ENCODE data around the gene PLCB2.

The PLCB2 gene

GRCh38 chr15:40335938-40336743 is 28.4 kb upstream of the PLCB2 start:
- TF ChIP-seq ZNF274 (IDR thresholded peaks at IDR 0.05; ENCODE audit: low read depth, low read length) = no peak
- H3K4me3 ChIP-seq (ENCODE audit: low read length) = no peak overlapping the region

- no peak for TF ChIP-seq ZNF274 (IDR thresholded peaks at IDR 0.05; ENCODE audit: low read depth, low read length)
- no peak overlapping the region for H3K4me3 ChIP-seq (ENCODE audit: low read length)
Measured at GRCh38 chr15:40334941-40335795, 27.4 kb upstream of the PLCB2 start.

GRCh38 chr15:40334541-40334940 is 26.8 kb upstream of the PLCB2 start:
- no peak overlapping the region for H3K4me3 ChIP-seq (ENCODE audit: low read length)
- no peak for TF ChIP-seq ZNF274 (IDR thresholded peaks at IDR 0.05; ENCODE audit: low read depth, low read length)

- no peak overlapping the region for H3K4me3 ChIP-seq (ENCODE audit: low read length)
- no peak for TF ChIP-seq ZNF274 (IDR thresholded peaks at IDR 0.05; ENCODE audit: low read depth, low read length)
Measured at GRCh38 chr15:40333922-40334492, 26.3 kb upstream of the PLCB2 start.

GRCh38 chr15:40332113-40332781 is 24.5 kb upstream of the PLCB2 start:
- H3K4me3 ChIP-seq (ENCODE audit: low read length) = no peak overlapping the region
- TF ChIP-seq ZNF274 (IDR thresholded peaks at IDR 0.05; ENCODE audit: low read depth, low read length) = no peak

- no peak for TF ChIP-seq ZNF274 (IDR thresholded peaks at IDR 0.05; ENCODE audit: low read depth, low read length)
- H3K4me3 ChIP-seq (ENCODE audit: low read length) = no peak overlapping the region
Measured at GRCh38 chr15:40331637-40332036, 23.9 kb upstream of the PLCB2 start.

- H3K4me3 ChIP-seq (ENCODE audit: low read length) = no peak overlapping the region
- TF ChIP-seq ZNF274 (IDR thresholded peaks at IDR 0.05; ENCODE audit: low read depth, low read length) = no peak
Measured at GRCh38 chr15:40331026-40331425, 23.3 kb upstream of the PLCB2 start.

GRCh38 chr15:40330368-40330836 is 22.7 kb upstream of the PLCB2 start:
- no peak overlapping the region for H3K4me3 ChIP-seq (ENCODE audit: low read length)
- no peak for TF ChIP-seq ZNF274 (IDR thresholded peaks at IDR 0.05; ENCODE audit: low read depth, low read length)

GRCh38 chr15:40329804-40330203 is 22.1 kb upstream of the PLCB2 start:
- TF ChIP-seq ZNF274 (IDR thresholded peaks at IDR 0.05; ENCODE audit: low read depth, low read length) = no peak
- no peak overlapping the region for H3K4me3 ChIP-seq (ENCODE audit: low read length)

- TF ChIP-seq ZNF274 (IDR thresholded peaks at IDR 0.05; ENCODE audit: low read depth, low read length) = no peak
- no peak overlapping the region for H3K4me3 ChIP-seq (ENCODE audit: low read length)
Measured at GRCh38 chr15:40328751-40329150, 21.0 kb upstream of the PLCB2 start.

GRCh38 chr15:40328176-40328575 is 20.4 kb upstream of the PLCB2 start:
- H3K4me3 ChIP-seq (ENCODE audit: low read length) = no peak overlapping the region
- no peak for TF ChIP-seq ZNF274 (IDR thresholded peaks at IDR 0.05; ENCODE audit: low read depth, low read length)

GRCh38 chr15:40327457-40327856 is 19.7 kb upstream of the PLCB2 start:
- no peak overlapping the region for H3K4me3 ChIP-seq (ENCODE audit: low read length)
- no peak for TF ChIP-seq ZNF274 (IDR thresholded peaks at IDR 0.05; ENCODE audit: low read depth, low read length)

- no peak for TF ChIP-seq ZNF274 (IDR thresholded peaks at IDR 0.05; ENCODE audit: low read depth, low read length)
- no peak overlapping the region for H3K4me3 ChIP-seq (ENCODE audit: low read length)
Measured at GRCh38 chr15:40325700-40326099, 18.0 kb upstream of the PLCB2 start.

- no peak overlapping the region; the same call in 1 of the 2 replicates for H3K4me3 ChIP-seq (ENCODE audit: low read length)
- no peak for TF ChIP-seq ZNF274 (IDR thresholded peaks at IDR 0.05; ENCODE audit: low read depth, low read length)
Measured at GRCh38 chr15:40325188-40325587, 17.5 kb upstream of the PLCB2 start.
